ENCODE results near the gene ZNF550.
A peak's percentile ranks its signal among the peaks of the same experiment; 100 is the strongest.
"Not testable (repeated sequence)": the region's sequence is repeated elsewhere in the genome, so short reads cannot be mapped to it uniquely, and the experiment has no call there.

Gene ZNF550

GRCh38 chr19:57546513-57546912 is 13.2 kb downstream of the ZNF550 start:
- Histone ChIP-seq H3K4me3 (peak overlapping the region; percentile 22), H3K9ac (no peak overlapping the region), H3K27me3 (no peaks in the 10 kb centered on the region), H3K4me1 (no peaks in the 10 kb centered on the region), H3K4me2 (no peak overlapping the region), H4K20me1 (no peaks in the 10 kb centered on the region), H3K36me3 (peaks cover 100% of the 10 kb centered on the region), H3K27ac (no peak overlapping the region), H3K9me3 (peaks cover 86% of the 10 kb centered on the region)
- no peak for TF ChIP-seq Cebpa-rat (IDR thresholded peaks at IDR 0.05)

- no peak overlapping the region for H3K27ac ChIP-seq
- peaks cover 100% of the 10 kb centered on the region for H3K36me3 ChIP-seq
- TF ChIP-seq Cebpa-rat (IDR thresholded peaks at IDR 0.05): no peak
- no peak overlapping the region for H3K9ac ChIP-seq
- no peaks in the 10 kb centered on the region for H3K4me1 ChIP-seq
- peak overlapping the region; percentile 31 for H3K4me3 ChIP-seq
- no peak overlapping the region for H3K4me2 ChIP-seq
- H3K27me3 ChIP-seq: no peaks in the 10 kb centered on the region
- H4K20me1 ChIP-seq: no peaks in the 10 kb centered on the region
- H3K9me3 ChIP-seq: peaks cover 100% of the 10 kb centered on the region
Observed at GRCh38 chr19:57537953-57538547, 21.6 kb downstream of the ZNF550 start.

- Histone ChIP-seq H3K4me3 (peak within 1 kb of the TSS; percentile 92), H3K4me2 (peak within 1 kb of the TSS; percentile 95), H3K4me1 (peaks cover 14% of the 10 kb centered on the region), H3K9me3 (peaks cover 28% of the 10 kb centered on the region), H3K36me3 (peaks cover 25% of the 10 kb centered on the region), H3K9ac (peak within 1 kb of the TSS; percentile 87), H4K20me1 (0 out of 2 replicates have a peak, but pooled peaks cover 7% of the 10 kb centered on the region), H3K27me3 (no peaks in the 10 kb centered on the region), H3K27ac (peak within 1 kb of the TSS; percentile 86)
- TF ChIP-seq Cebpa-rat (IDR thresholded peaks at IDR 0.05): peak; percentile 42; the same call in 1 of the 2 replicates
Observed at GRCh38 chr19:57527136-57527881, 32.4 kb downstream of the ZNF550 start, which contains the start of gene ZNF549. ZNF549 (plus strand) TSS chr19:57527356; CDS start chr19:57527574, 218 bp downstream.

GRCh38 chr19:57518021-57518420 is 41.6 kb downstream of the ZNF550 start:
- H3K9ac ChIP-seq, H3K27me3 ChIP-seq, H3K4me3 ChIP-seq, H3K27ac ChIP-seq, H4K20me1 ChIP-seq, H3K4me2 ChIP-seq: not testable (repeated sequence)
- H3K4me1 ChIP-seq: peaks cover 11% of the 10 kb centered on the region
- H3K36me3 ChIP-seq: peaks cover 59% of the 10 kb centered on the region
- peaks cover 56% of the 10 kb centered on the region for H3K9me3 ChIP-seq

GRCh38 chr19:57515255-57515654 is 44.4 kb downstream of the ZNF550 start:
- Histone ChIP-seq H3K4me1 (peaks cover 11% of the 10 kb centered on the region), H3K36me3 (peaks cover 79% of the 10 kb centered on the region), H3K27ac (no peak overlapping the region), H3K9ac (no peak overlapping the region), H4K20me1 (no peaks in the 10 kb centered on the region), H3K9me3 (peaks cover 79% of the 10 kb centered on the region), H3K27me3 (no peaks in the 10 kb centered on the region), H3K4me2 (no peak overlapping the region), H3K4me3 (no peak overlapping the region)
- peak; percentile 81; the same call in 1 of the 2 replicates for TF ChIP-seq Cebpa-rat (IDR thresholded peaks at IDR 0.05)

GRCh38 chr19:57512845-57513244 is 46.8 kb downstream of the ZNF550 start:
- Histone ChIP-seq H3K36me3 (peaks cover 90% of the 10 kb centered on the region), H3K4me1 (peaks cover 11% of the 10 kb centered on the region), H4K20me1 (no peaks in the 10 kb centered on the region), H3K4me3 (peak overlapping the region; percentile 3; the same call in 1 of the 2 replicates), H3K9ac (no peak overlapping the region), H3K4me2 (no peak overlapping the region), H3K9me3 (peaks cover 94% of the 10 kb centered on the region), H3K27ac (no peak overlapping the region), H3K27me3 (no peaks in the 10 kb centered on the region)
- no peak for TF ChIP-seq Cebpa-rat (IDR thresholded peaks at IDR 0.05)

- no peaks in the 10 kb centered on the region for H3K27me3 ChIP-seq
- peaks cover 90% of the 10 kb centered on the region for H3K36me3 ChIP-seq
- H3K9ac ChIP-seq: no peak overlapping the region
- TF ChIP-seq Cebpa-rat (IDR thresholded peaks at IDR 0.05): no peak
- no peaks in the 10 kb centered on the region for H4K20me1 ChIP-seq
- no peak overlapping the region for H3K27ac ChIP-seq
- H3K4me2 ChIP-seq: no peak overlapping the region
- no peak overlapping the region for H3K4me3 ChIP-seq
- peaks cover 94% of the 10 kb centered on the region for H3K9me3 ChIP-seq
- peaks cover 11% of the 10 kb centered on the region for H3K4me1 ChIP-seq
Observed at GRCh38 chr19:57511484-57511883, 48.2 kb downstream of the ZNF550 start.

GRCh38 chr19:57506163-57506562 is 53.5 kb downstream of the ZNF550 start:
- Histone ChIP-seq H3K4me2 (no peak overlapping the region), H3K27me3 (no peaks in the 10 kb centered on the region), H3K27ac (no peak overlapping the region), H3K9ac (no peak overlapping the region), H3K4me1 (peaks cover 3% of the 10 kb centered on the region), H3K4me3 (no peak overlapping the region), H4K20me1 (no peaks in the 10 kb centered on the region), H3K9me3 (peaks cover 86% of the 10 kb centered on the region), H3K36me3 (peaks cover 93% of the 10 kb centered on the region)
- TF ChIP-seq Cebpa-rat (IDR thresholded peaks at IDR 0.05): no peak

- H3K9ac ChIP-seq: peak overlapping the region; percentile 90
- H3K36me3 ChIP-seq: peaks cover 45% of the 10 kb centered on the region
- peak overlapping the region; percentile 63 for H3K27ac ChIP-seq
- not testable (repeated sequence) for H3K27me3 ChIP-seq, H4K20me1 ChIP-seq
- peaks cover 11% of the 10 kb centered on the region for H3K4me1 ChIP-seq
- peak overlapping the region; percentile 96 for H3K4me2 ChIP-seq
- peaks cover 34% of the 10 kb centered on the region for H3K9me3 ChIP-seq
- peak overlapping the region; percentile 78 for H3K4me3 ChIP-seq
Observed at GRCh38 chr19:57500400-57500799, 59.3 kb downstream of the ZNF550 start.

GRCh38 chr19:57499680-57500395 is 59.8 kb downstream of the ZNF550 start, which contains the start of gene ZNF773:
ZNF773 (plus strand) TSS chr19:57499938; CDS start chr19:57500081, 143 bp downstream.
- not testable (repeated sequence) for H4K20me1 ChIP-seq, H3K27me3 ChIP-seq
- H3K4me3 ChIP-seq: peak within 1 kb of the TSS; percentile 78
- H3K27ac ChIP-seq: peak within 1 kb of the TSS; percentile 94
- H3K4me2 ChIP-seq: peak within 1 kb of the TSS; percentile 96
- H3K9ac ChIP-seq: peak within 1 kb of the TSS; percentile 90
- H3K36me3 ChIP-seq: peaks cover 45% of the 10 kb centered on the region
- peaks cover 32% of the 10 kb centered on the region for H3K9me3 ChIP-seq
- peaks cover 11% of the 10 kb centered on the region for H3K4me1 ChIP-seq

GRCh38 chr19:57499332-57499679 is 60.4 kb downstream of the ZNF550 start:
- H4K20me1 ChIP-seq, H3K4me3 ChIP-seq, H3K27ac ChIP-seq, H3K27me3 ChIP-seq, H3K4me2 ChIP-seq, H3K9ac ChIP-seq: not testable (repeated sequence)
- Histone ChIP-seq H3K36me3 (peaks cover 43% of the 10 kb centered on the region), H3K9me3 (peaks cover 30% of the 10 kb centered on the region), H3K4me1 (peaks cover 11% of the 10 kb centered on the region)

- not testable (repeated sequence) for H3K4me1 ChIP-seq, H3K27ac ChIP-seq, H3K27me3 ChIP-seq, H4K20me1 ChIP-seq, H3K9me3 ChIP-seq
- H3K36me3 ChIP-seq: peaks cover 33% of the 10 kb centered on the region
- H3K4me2 ChIP-seq: peak overlapping the region; percentile 90
- peak overlapping the region; percentile 65 for H3K9ac ChIP-seq
- H3K4me3 ChIP-seq: peak overlapping the region; percentile 94
Observed at GRCh38 chr19:57488299-57488644, 71.4 kb downstream of the ZNF550 start.

GRCh38 chr19:57487477-57488298 is 72.0 kb downstream of the ZNF550 start, which contains the start of gene ZNF419:
ZNF419 (plus strand) TSS chr19:57487750; CDS start chr19:57487951, 201 bp downstream.
- not testable (repeated sequence) for H3K9me3 ChIP-seq, H3K27me3 ChIP-seq, H4K20me1 ChIP-seq, H3K4me1 ChIP-seq
- H3K9ac ChIP-seq: peak within 1 kb of the TSS; percentile 87
- H3K4me3 ChIP-seq: peak within 1 kb of the TSS; percentile 94
- peaks cover 27% of the 10 kb centered on the region for H3K36me3 ChIP-seq
- H3K4me2 ChIP-seq: peak within 1 kb of the TSS; percentile 90
- H3K27ac ChIP-seq: peak within 1 kb of the TSS; percentile 87

All from BLaER1 (cell line).